ENCODE data around the gene CDK10. TPM values are rescaled to one million over a fixed set of nuclear protein-coding genes. Genes with fewer than 3 reads are reported as not detected.
"Not testable (repeated sequence)": the region's sequence is repeated elsewhere in the genome, so short reads cannot be mapped to it uniquely, and the experiment has no call there.

The CDK10 gene
- polyA plus RNA-seq, 1 experiment: 31.6 TPM

- H3K27me3 ChIP-seq (ENCODE audit: control insufficient read depth, insufficient read depth, low read length); H3K27ac ChIP-seq (ENCODE audit: low read depth, low read length); DNase-seq (ENCODE audit: low read depth, low spot score); H3K9me3 ChIP-seq (ENCODE audit: control insufficient read depth, insufficient read depth, low read length); POLR2A ChIA-PET; CTCF ChIA-PET; H3K4me3 ChIP-seq (ENCODE audit: low read depth, low read length): not testable (repeated sequence)
- peak; percentile 29 for TF ChIP-seq CTCF (IDR thresholded peaks at IDR 0.05; ENCODE audit: low read depth, low read length)
Measured at GRCh38 chr16:89667000-89667399, 19.5 kb upstream of the CDK10 start.

GRCh38 chr16:89667633-89668032, 18.9 kb upstream of the CDK10 start:
- DNase-seq (ENCODE audit: low read depth, low spot score): no peak
- no peaks in the 10 kb centered on the region for H3K27me3 ChIP-seq (ENCODE audit: control insufficient read depth, insufficient read depth, low read length)
- TF ChIP-seq CTCF (IDR thresholded peaks at IDR 0.05; ENCODE audit: low read depth, low read length): no peak
- no peak overlapping the region for H3K27ac ChIP-seq (ENCODE audit: low read depth, low read length)
- ChIA-PET POLR2A (no interaction called here), CTCF (no interaction called here)
- no peak overlapping the region for H3K4me3 ChIP-seq (ENCODE audit: low read depth, low read length)
- H3K9me3 ChIP-seq (ENCODE audit: control insufficient read depth, insufficient read depth, low read length): peaks cover 4% of the 10 kb centered on the region; the same call in 1 of the 2 replicates

- CTCF ChIA-PET: no interaction called here
- POLR2A ChIA-PET: no interaction called here
Measured at GRCh38 chr16:89668790-89669158, 17.7 kb upstream of the CDK10 start.

GRCh38 chr16:89669755-89670154, 16.7 kb upstream of the CDK10 start:
- DNase-seq (ENCODE audit: low read depth, low spot score): no peak
- peaks cover 4% of the 10 kb centered on the region; the same call in 1 of the 2 replicates for H3K9me3 ChIP-seq (ENCODE audit: control insufficient read depth, insufficient read depth, low read length)
- no peak for TF ChIP-seq CTCF (IDR thresholded peaks at IDR 0.05; ENCODE audit: low read depth, low read length)
- no peak overlapping the region for H3K27ac ChIP-seq (ENCODE audit: low read depth, low read length)
- ChIA-PET POLR2A (no interaction called here), CTCF (interaction anchor here (1.2 kb wide), 1 partner anchor 11 kb away, joined by 3 read pairs; no protein-coding TSS in a partner anchor)
- no peaks in the 10 kb centered on the region for H3K27me3 ChIP-seq (ENCODE audit: control insufficient read depth, insufficient read depth, low read length)
- H3K4me3 ChIP-seq (ENCODE audit: low read depth, low read length): no peak overlapping the region

More at GRCh38 chr16:89668790-89669158, 17.7 kb upstream of the CDK10 start:
- H3K27me3 ChIP-seq (ENCODE audit: control insufficient read depth, insufficient read depth, low read length): no peaks in the 10 kb centered on the region
- DNase-seq (ENCODE audit: low read depth, low spot score): no peak
- no peak overlapping the region for H3K27ac ChIP-seq (ENCODE audit: low read depth, low read length)
- no peak for TF ChIP-seq CTCF (IDR thresholded peaks at IDR 0.05; ENCODE audit: low read depth, low read length)
- no peak overlapping the region for H3K4me3 ChIP-seq (ENCODE audit: low read depth, low read length)
- peaks cover 4% of the 10 kb centered on the region; the same call in 1 of the 2 replicates for H3K9me3 ChIP-seq (ENCODE audit: control insufficient read depth, insufficient read depth, low read length)

GRCh38 chr16:89670496-89671431, 15.7 kb upstream of the CDK10 start:
- H3K4me3 ChIP-seq (ENCODE audit: low read depth, low read length): no peak overlapping the region

GRCh38 chr16:89671565-89671964, 14.9 kb upstream of the CDK10 start:
- DNase-seq (ENCODE audit: low read depth, low spot score); H3K27me3 ChIP-seq (ENCODE audit: control insufficient read depth, insufficient read depth, low read length); H3K27ac ChIP-seq (ENCODE audit: low read depth, low read length); H3K4me3 ChIP-seq (ENCODE audit: low read depth, low read length); H3K9me3 ChIP-seq (ENCODE audit: control insufficient read depth, insufficient read depth, low read length): not testable (repeated sequence)
- ChIA-PET CTCF (interaction anchor here (0.7 kb wide), 1 partner anchor 189 kb away, joined by 3 read pairs; no protein-coding TSS in a partner anchor), POLR2A (interaction anchor here (1.6 kb wide), 1 partner anchor 15 kb away, joined by 6 read pairs; the partner anchor contains the start of gene CDK10)

More at GRCh38 chr16:89670496-89671431, 15.7 kb upstream of the CDK10 start:
- Histone ChIP-seq H3K27ac (ENCODE audit: low read depth, low read length) (peak overlapping the region; percentile 31), H3K27me3 (ENCODE audit: control insufficient read depth, insufficient read depth, low read length) (no peaks in the 10 kb centered on the region), H3K9me3 (ENCODE audit: control insufficient read depth, insufficient read depth, low read length) (peaks cover 4% of the 10 kb centered on the region; the same call in 1 of the 2 replicates)
- DNase-seq (ENCODE audit: low read depth, low spot score): no peak
- no peak for TF ChIP-seq CTCF (IDR thresholded peaks at IDR 0.05; ENCODE audit: low read depth, low read length)
- ChIA-PET POLR2A (interaction anchor here (0.6 to 1.6 kb wide), 2 partner anchors 11 to 16 kb away, joined by 5 to 6 read pairs; partner anchors contain the start of gene CDK10), CTCF (interaction anchor here (0.7 to 1.2 kb wide), 2 partner anchors 12 to 190 kb away, joined by 3 read pairs; no protein-coding TSS in a partner anchor)
